Astrocyte (in vitro differentiated cells and primary cell): Measurements from ENCODE around the gene MAP6.

Experiments
- EZH2 ChIP-seq: IDR thresholded peaks from 2 replicates; pipeline ENCODE4 v1.6.1; 2012; ENCODE audit warnings: mild to moderate bottlenecking, low read length, inconsistent platforms; ENCODE audit not compliant: insufficient read depth
- TF ChIP-seq, protein P1 (sequence below): IDR thresholded peaks from 2 replicates; pipeline ENCODE4 v1.5.1; 2011; ENCODE audit warnings: low read depth, mild to moderate bottlenecking, inconsistent platforms, low read length, moderate library complexity; ENCODE audit not compliant: insufficient read depth

DNA sequence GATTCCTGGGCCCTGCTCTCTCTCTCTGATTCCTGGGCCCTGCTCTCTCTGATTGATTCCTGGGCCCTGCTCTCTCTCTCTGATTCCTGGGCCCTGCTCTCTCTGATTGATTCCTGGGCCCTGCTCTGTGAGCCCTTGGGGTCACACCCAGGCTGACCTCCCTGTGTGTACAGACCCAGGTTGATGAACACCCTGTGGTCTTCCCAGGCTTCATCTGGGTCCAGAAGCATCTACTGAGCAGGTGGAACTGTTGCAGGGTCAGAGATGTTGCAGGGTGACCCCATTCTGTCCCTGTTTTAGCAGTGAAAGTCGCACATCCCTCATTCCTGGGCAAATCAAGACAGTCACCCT lies 126.8 kb downstream of the MAP6 start:
- no peak for TF ChIP-seq EZH2
- TF ChIP-seq, protein P1, sequence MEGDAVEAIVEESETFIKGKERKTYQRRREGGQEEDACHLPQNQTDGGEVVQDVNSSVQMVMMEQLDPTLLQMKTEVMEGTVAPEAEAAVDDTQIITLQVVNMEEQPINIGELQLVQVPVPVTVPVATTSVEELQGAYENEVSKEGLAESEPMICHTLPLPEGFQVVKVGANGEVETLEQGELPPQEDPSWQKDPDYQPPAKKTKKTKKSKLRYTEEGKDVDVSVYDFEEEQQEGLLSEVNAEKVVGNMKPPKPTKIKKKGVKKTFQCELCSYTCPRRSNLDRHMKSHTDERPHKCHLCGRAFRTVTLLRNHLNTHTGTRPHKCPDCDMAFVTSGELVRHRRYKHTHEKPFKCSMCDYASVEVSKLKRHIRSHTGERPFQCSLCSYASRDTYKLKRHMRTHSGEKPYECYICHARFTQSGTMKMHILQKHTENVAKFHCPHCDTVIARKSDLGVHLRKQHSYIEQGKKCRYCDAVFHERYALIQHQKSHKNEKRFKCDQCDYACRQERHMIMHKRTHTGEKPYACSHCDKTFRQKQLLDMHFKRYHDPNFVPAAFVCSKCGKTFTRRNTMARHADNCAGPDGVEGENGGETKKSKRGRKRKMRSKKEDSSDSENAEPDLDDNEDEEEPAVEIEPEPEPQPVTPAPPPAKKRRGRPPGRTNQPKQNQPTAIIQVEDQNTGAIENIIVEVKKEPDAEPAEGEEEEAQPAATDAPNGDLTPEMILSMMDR: no peak
